ENCODE results near the gene LRRC46.
A peak's percentile ranks its signal among the peaks of the same experiment; 100 is the strongest.

Gene LRRC46

GRCh38 chr17:47810200-47810821 is 21.2 kb upstream of the LRRC46 start:
- TF ChIP-seq, protein P1, sequence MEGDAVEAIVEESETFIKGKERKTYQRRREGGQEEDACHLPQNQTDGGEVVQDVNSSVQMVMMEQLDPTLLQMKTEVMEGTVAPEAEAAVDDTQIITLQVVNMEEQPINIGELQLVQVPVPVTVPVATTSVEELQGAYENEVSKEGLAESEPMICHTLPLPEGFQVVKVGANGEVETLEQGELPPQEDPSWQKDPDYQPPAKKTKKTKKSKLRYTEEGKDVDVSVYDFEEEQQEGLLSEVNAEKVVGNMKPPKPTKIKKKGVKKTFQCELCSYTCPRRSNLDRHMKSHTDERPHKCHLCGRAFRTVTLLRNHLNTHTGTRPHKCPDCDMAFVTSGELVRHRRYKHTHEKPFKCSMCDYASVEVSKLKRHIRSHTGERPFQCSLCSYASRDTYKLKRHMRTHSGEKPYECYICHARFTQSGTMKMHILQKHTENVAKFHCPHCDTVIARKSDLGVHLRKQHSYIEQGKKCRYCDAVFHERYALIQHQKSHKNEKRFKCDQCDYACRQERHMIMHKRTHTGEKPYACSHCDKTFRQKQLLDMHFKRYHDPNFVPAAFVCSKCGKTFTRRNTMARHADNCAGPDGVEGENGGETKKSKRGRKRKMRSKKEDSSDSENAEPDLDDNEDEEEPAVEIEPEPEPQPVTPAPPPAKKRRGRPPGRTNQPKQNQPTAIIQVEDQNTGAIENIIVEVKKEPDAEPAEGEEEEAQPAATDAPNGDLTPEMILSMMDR (IDR thresholded peaks at IDR 0.05; ENCODE audit: insufficient read depth, low read depth, low read length, missing control alignments) = no peak
- H3K4me3 ChIP-seq (ENCODE audit: low read length) = no peak overlapping the region
- peak; percentile 96 for DNase-seq (ENCODE audit: low read depth)

DNA sequence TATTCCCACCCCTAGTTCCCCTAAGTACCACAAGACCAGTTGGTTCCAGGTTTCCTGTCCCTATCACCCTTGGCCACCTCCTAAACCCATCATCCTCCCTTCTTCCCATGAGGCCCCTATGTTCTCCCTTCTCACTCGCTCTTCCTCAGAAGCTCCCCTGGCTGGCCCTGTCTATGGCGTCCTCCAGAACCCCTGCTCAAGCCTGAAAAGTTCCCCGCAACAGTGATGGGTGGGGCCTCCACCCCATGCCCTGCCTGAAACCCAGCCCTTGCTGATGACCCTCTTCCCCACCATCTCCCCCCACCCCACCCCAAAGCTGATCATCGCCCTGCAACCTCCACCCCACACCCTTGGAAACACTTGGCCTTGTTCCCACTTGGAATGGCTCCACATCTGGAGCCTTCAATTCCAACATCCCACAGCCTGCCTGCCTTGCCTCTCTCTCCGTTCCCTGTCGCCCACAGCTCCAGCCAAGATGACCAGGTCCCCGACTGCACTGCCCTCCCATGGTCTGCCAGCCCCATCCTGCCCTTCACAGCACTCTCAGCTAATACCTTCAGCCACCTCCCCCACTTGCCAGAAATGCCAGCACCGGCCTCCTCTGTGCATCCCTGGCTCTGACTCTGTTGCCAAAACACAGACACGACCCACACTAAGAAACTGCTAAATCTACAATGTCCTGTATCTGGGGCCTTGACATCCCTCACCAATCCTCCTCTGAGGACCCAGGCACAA is 20.4 kb upstream of the LRRC46 start:
- H3K4me3 ChIP-seq (ENCODE audit: low read length) = no peak overlapping the region
- TF ChIP-seq, protein P1 (IDR thresholded peaks at IDR 0.05; ENCODE audit: insufficient read depth, low read depth, low read length, missing control alignments) = no peak
- DNase-seq (ENCODE audit: low read depth) = no peak

- H3K4me3 ChIP-seq (ENCODE audit: low read length) = no peak overlapping the region
- DNase-seq (ENCODE audit: low read depth) = no peak
- TF ChIP-seq, protein P1 (IDR thresholded peaks at IDR 0.05; ENCODE audit: insufficient read depth, low read depth, low read length, missing control alignments) = no peak
Observed at GRCh38 chr17:47811709-47812108, 19.8 kb upstream of the LRRC46 start.

DNA sequence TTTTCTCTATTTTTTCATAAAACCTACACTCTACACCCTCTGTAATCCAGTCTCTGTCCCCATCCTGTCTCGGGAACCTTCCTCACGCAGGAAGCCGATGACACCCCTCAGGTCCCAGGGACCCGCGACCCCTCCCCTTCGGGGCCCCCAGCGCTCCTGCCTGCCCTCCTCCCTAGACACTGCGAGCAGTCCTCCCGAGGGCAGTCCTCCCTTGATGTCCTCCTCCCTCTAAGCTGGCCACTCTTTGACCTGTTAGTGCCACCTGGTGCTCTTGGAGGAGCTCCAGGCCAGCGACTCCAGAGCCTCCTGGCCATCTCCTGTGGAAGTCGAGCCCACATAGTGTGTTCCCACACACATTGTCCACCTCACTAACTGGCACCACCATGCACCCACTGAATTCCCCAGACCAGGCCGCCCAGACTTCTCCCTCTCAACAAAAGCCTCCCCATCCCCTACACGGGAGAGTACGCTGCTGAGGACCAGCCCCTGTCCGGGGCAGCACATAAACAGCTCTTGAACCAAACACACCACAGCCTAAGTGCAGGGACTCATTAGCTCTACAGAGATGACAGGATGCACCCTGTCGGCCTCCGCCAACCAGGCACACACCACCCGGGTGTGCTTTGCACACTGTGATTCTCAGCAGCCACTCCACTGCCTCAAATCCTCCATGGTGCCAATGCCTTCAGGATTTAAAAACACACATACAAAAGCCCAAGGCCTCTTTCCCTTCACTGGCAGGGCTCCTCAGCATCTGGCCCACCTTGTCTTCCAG is 19.1 kb upstream of the LRRC46 start:
- TF ChIP-seq, protein P1 (IDR thresholded peaks at IDR 0.05; ENCODE audit: insufficient read depth, low read depth, low read length, missing control alignments) = no peak
- no peak overlapping the region for H3K4me3 ChIP-seq (ENCODE audit: low read length)
- no peak for DNase-seq (ENCODE audit: low read depth)

DNA sequence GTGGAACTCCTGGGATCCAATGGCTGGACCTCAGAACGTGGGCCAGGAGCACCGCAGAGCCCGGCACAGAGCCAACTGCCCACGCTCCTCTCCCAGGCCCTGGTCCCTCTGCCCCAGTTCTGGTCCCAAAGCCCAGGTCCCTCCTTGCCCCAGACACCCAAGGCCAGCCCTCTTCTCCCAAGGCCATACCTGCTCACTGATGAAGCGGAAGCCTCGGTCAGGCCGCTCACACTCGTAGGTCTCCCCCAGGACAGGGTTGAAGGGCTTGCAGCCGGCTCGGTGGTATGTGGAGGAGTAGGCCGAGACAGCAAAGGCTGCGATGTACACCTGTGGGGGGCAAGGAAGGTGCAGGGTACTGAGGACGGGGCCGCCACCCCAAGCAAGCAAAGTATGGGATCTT is 18.4 kb upstream of the LRRC46 start:
- TF ChIP-seq, protein P1 (IDR thresholded peaks at IDR 0.05; ENCODE audit: insufficient read depth, low read depth, low read length, missing control alignments) = no peak
- DNase-seq (ENCODE audit: low read depth) = no peak
- no peak overlapping the region for H3K4me3 ChIP-seq (ENCODE audit: low read length)

GRCh38 chr17:47813512-47814031 is 17.9 kb upstream of the LRRC46 start:
- H3K4me3 ChIP-seq (ENCODE audit: low read length) = no peak overlapping the region
- no peak for DNase-seq (ENCODE audit: low read depth)
- TF ChIP-seq, protein P1 (IDR thresholded peaks at IDR 0.05; ENCODE audit: insufficient read depth, low read depth, low read length, missing control alignments) = no peak

All from epithelial cell of esophagus (primary cell).